T-cell (primary cell): Measurements from ENCODE around the gene BLMH. TPM values are rescaled to one million over a fixed set of nuclear protein-coding genes. Genes with fewer than 3 reads are reported as not detected.

Source experiments
- ATAC-seq, 4 experiments: fragments of 200-7000 bp in 3 of 4; fragments of 150-1000 bp in 1 of 4; cut with Tn5 transposase; replicated peaks in 1 of 4; 1 replicate in 3 of 4; 2 replicates in 1 of 4; pipeline ENCODE4 v1.10.0; 2021; ENCODE audit warnings: moderate library complexity in 3 of 4, mild to moderate bottlenecking in 2 of 4, moderate number of reproducible peaks in 1 of 4
- CTCF ChIA-PET, 2 donors: fragments of 300-600 bp; sonication (Branson Sonifier 250); formaldehyde crosslinking; loops; one replicate each; lab custom pipeline; 2022; ENCODE audit warnings: antibody characterized with exemption in 2 of 2; lab: Charles Lee
- POLR2A ChIA-PET, 2 donors: fragments of 300-600 bp; sonication (Branson Sonifier 250); formaldehyde crosslinking; loops; one replicate each; lab custom pipeline; 2022; ENCODE audit warnings: antibody characterized with exemption in 2 of 2; lab: Charles Lee
- DNase-seq, 35 experiments: peaks; one replicate each; pipeline versions ENCODE4 v3.0.0 to v3.0.0-alpha.2; 2013 to 2023
- H3K27ac ChIP-seq: one replicate; pipeline ENCODE4 v1.5.1; 2013; ENCODE audit warnings: low read length
- H3K27me3 ChIP-seq, 2 experiments: replicated peaks in 1 of 2; 1 replicate in 1 of 2; 2 replicates in 1 of 2; pipeline versions ENCODE4 v1.6.1 to v1.7.0; 2013; ENCODE audit warnings: low read length in 1 of 2, mixed read lengths in 1 of 2; ENCODE audit not compliant: control insufficient read depth in 2 of 2, insufficient read depth in 2 of 2; ENCODE audit errors: extremely low read depth in 1 of 2
- H3K36me3 ChIP-seq, 2 donors: 1 replicate in 1 of 2; 2 replicates in 1 of 2; pipeline versions ENCODE4 v1.6.1 to v1.7.0; 2013; ENCODE audit warnings: low read length in 1 of 2; ENCODE audit not compliant: control insufficient read depth in 2 of 2, insufficient read depth in 1 of 2; ENCODE audit errors: extremely low read depth in 1 of 2
- H3K4me1 ChIP-seq, 2 experiments: 1 replicate in 1 of 2; 2 replicates in 1 of 2; pipeline versions ENCODE4 v1.6.1 to v1.7.0; 2013; ENCODE audit warnings: low read length in 2 of 2, mixed read lengths in 1 of 2; ENCODE audit not compliant: insufficient read depth in 2 of 2, control insufficient read depth in 1 of 2; ENCODE audit errors: extremely low read depth in 1 of 2
- H3K4me3 ChIP-seq, 2 donors: 1 replicate in 1 of 2; 2 replicates in 1 of 2; pipeline versions ENCODE4 v1.5.1 to v1.7.0; 2013; ENCODE audit warnings: mild to moderate bottlenecking in 2 of 2, low read length in 1 of 2, moderate library complexity in 1 of 2; ENCODE audit not compliant: control insufficient read depth in 1 of 2; ENCODE audit errors: extremely low read depth in 1 of 2
- H3K9me3 ChIP-seq: 2 replicates; pipeline ENCODE4 v1.7.0; 2013
- H3K27ac Mint-ChIP-seq, 2 donors: one replicate each; pipeline ENCODE4 v1.8.0; 2020 to 2021; ENCODE audit warnings: mild to moderate bottlenecking in 2 of 2, mixed read lengths in 2 of 2
- H3K27me3 Mint-ChIP-seq, 2 donors: one replicate each; pipeline ENCODE4 v1.8.0; 2021 to 2022; ENCODE audit warnings: mixed read lengths in 2 of 2
- H3K36me3 Mint-ChIP-seq: one replicate; pipeline ENCODE4 v1.8.0; 2021; ENCODE audit warnings: mixed read lengths
- H3K4me1 Mint-ChIP-seq, 3 donors: one replicate each; pipeline ENCODE4 v1.8.0; 2020 to 2022; ENCODE audit warnings: mixed read lengths in 3 of 3, mild to moderate bottlenecking in 1 of 3
- H3K4me3 Mint-ChIP-seq, 3 donors: one replicate each; pipeline ENCODE4 v1.8.0; 2020 to 2022; ENCODE audit warnings: mild to moderate bottlenecking in 3 of 3, mixed read lengths in 3 of 3, moderate library complexity in 3 of 3
- H3K9me3 Mint-ChIP-seq, 3 donors: one replicate each; pipeline ENCODE4 v1.8.0; 2020 to 2022; ENCODE audit warnings: mixed read lengths in 3 of 3
- WGBS: methylation state at CpG from one replicate; pipeline ENCODE4 v1.1.5; 2013; ENCODE audit warnings: missing lambda C conversion rate; ENCODE audit not compliant: insufficient coverage; 5-methylcytosine and 5-hydroxymethylcytosine counted together
- total RNA-seq, 35 experiments: library from RNA in 6 of 35; stranded (reverse) in 6 of 35; fragments of 120-200 nt in 1 of 35; gene quantifications; one replicate each; pipeline versions ENCODE4 v1.2.1 to v1.2.4 and lab custom pipeline; 2013 to 2026

Gene BLMH
- total RNA-seq, 5 donors from 2014 or later (not counting 1 experiment from before 2014, with no cell fraction given) = 38.8 to 60.2 (median 47.4) TPM

- POLR2A ChIA-PET = no interaction called here
- Mint-ChIP-seq H3K4me3 (no peak overlapping the region), H3K36me3 (peaks cover 55% of the 10 kb centered on the region), H3K27ac (no peak overlapping the region), H3K4me1 (no peaks in the 10 kb centered on the region), H3K9me3 (no peaks in the 10 kb centered on the region), H3K27me3 (no peaks in the 10 kb centered on the region)
- DNase-seq = no peak
- Histone ChIP-seq H3K4me1 (no peaks in the 10 kb centered on the region), H3K9me3 (no peaks in the 10 kb centered on the region), H3K27me3 (no peaks in the 10 kb centered on the region), H3K36me3 (peaks cover 3 to 62% of the 10 kb centered on the region in 2 donors), H3K4me3 (no peak overlapping the region), H3K27ac (no peak overlapping the region)
- no peak for ATAC-seq
- no CpG with 5 or more reads among the region's 6 CpGs for WGBS
- CTCF ChIA-PET = interaction anchor here in 1 of 2 donors (0.7 kb wide), 1 partner anchor 27 kb away, joined by 3 read pairs; no protein-coding TSS in a partner anchor
Measured at GRCh38 chr17:30273373-30273772, 18.4 kb downstream of the BLMH start.

- Mint-ChIP-seq H3K27ac (no peak overlapping the region), H3K9me3 (no peaks in the 10 kb centered on the region), H3K4me1 (no peaks in the 10 kb centered on the region), H3K36me3 (peaks cover 67% of the 10 kb centered on the region), H3K27me3 (no peaks in the 10 kb centered on the region), H3K4me3 (no peak overlapping the region)
- Histone ChIP-seq H3K4me1 (no peaks in the 10 kb centered on the region), H3K36me3 (peaks cover 12 to 73% of the 10 kb centered on the region in 2 donors), H3K4me3 (no peak overlapping the region), H3K27ac (no peak overlapping the region), H3K27me3 (no peaks in the 10 kb centered on the region), H3K9me3 (no peaks in the 10 kb centered on the region)
- DNase-seq = no peak
- POLR2A ChIA-PET = no interaction called here
- ATAC-seq = no peak
- CTCF ChIA-PET = interaction anchor here in 1 of 2 donors (0.8 kb wide), 1 partner anchor 66 kb away, joined by 3 read pairs; no protein-coding TSS in a partner anchor
- WGBS = no CpG with 5 or more reads among the region's 6 CpGs
Measured at GRCh38 chr17:30271102-30271501, 20.6 kb downstream of the BLMH start.

- H3K4me1 ChIP-seq = no peaks in the 10 kb centered on the region
- H3K27ac ChIP-seq = no peak overlapping the region
- Mint-ChIP-seq H3K9me3 (no peaks in the 10 kb centered on the region), H3K27me3 (no peaks in the 10 kb centered on the region), H3K36me3 (peaks cover 64% of the 10 kb centered on the region), H3K4me3 (no peak overlapping the region), H3K27ac (no peak overlapping the region), H3K4me1 (no peaks in the 10 kb centered on the region)
- ChIA-PET POLR2A (no interaction called here), CTCF (no interaction called here)
- H3K36me3 ChIP-seq = peaks cover 18 to 78% of the 10 kb centered on the region in 2 donors
- ATAC-seq (no peak), DNase-seq (no peak)
- no peaks in the 10 kb centered on the region for H3K27me3 ChIP-seq
- H3K4me3 ChIP-seq = no peak overlapping the region
- no peaks in the 10 kb centered on the region for H3K9me3 ChIP-seq
- WGBS = no CpG with 5 or more reads among the region's 2 CpGs
Measured at GRCh38 chr17:30267625-30268024, 24.1 kb downstream of the BLMH start.

DNA sequence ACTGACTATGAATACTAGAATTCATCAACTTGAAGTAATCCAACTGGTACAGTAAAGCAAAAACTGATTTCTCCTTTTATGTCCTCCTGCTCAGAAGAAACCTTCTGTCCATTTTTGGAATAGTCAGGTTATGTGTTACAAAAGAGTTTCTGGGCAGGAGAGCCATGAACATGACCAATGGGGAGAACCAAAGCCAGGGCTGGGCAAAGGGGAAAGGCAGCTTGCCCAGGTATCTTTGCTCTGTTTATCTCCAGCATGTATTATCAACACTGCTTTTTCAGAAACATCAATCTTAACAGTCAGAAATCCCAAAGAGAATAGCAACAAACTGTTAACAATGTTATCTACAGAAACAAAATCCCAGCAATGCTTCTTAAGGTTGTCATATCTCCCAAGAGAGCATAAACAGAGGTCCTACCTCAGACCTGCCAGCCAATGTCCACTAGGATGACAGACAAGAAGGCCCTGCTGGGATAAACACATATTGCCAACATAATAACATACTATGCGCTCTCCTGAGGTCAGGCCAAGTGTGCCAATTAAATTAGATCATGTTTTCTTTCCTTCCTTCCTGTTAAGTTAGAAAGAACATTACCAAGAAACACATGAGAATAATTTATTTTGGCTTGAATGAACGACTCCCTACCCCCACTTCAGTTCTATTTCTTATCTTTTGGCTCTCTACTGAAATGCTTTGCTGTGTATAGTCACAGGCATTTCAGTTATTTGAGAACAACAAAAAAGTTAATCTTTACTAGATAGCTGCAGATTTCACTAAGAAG is 28.0 kb downstream of the BLMH start:
- Mint-ChIP-seq H3K36me3 (peaks cover 60% of the 10 kb centered on the region), H3K27ac (no peak overlapping the region), H3K4me1 (peaks cover 0 to 6% (median 0%) of the 10 kb centered on the region in 3 donors), H3K9me3 (no peaks in the 10 kb centered on the region), H3K27me3 (no peaks in the 10 kb centered on the region), H3K4me3 (no peak overlapping the region)
- no peak overlapping the region for H3K4me3 ChIP-seq
- H3K27me3 ChIP-seq = no peaks in the 10 kb centered on the region
- CTCF ChIA-PET = no interaction called here
- no peak for DNase-seq
- no peaks in the 10 kb centered on the region for H3K9me3 ChIP-seq
- H3K4me1 ChIP-seq = no peaks in the 10 kb centered on the region
- no CpG with 5 or more reads among the region's 2 CpGs for WGBS
- peaks cover 22 to 70% of the 10 kb centered on the region in 2 donors for H3K36me3 ChIP-seq
- POLR2A ChIA-PET = no interaction called here
- ATAC-seq = no peak
- no peak overlapping the region for H3K27ac ChIP-seq

- Mint-ChIP-seq H3K4me1 (peaks cover 0 to 7% (median 0%) of the 10 kb centered on the region in 3 donors), H3K9me3 (no peaks in the 10 kb centered on the region), H3K27me3 (no peaks in the 10 kb centered on the region), H3K36me3 (peaks cover 51% of the 10 kb centered on the region), H3K27ac (no peak overlapping the region), H3K4me3 (no peak overlapping the region)
- peaks cover 13 to 54% of the 10 kb centered on the region in 2 donors for H3K36me3 ChIP-seq
- no peaks in the 10 kb centered on the region for H3K27me3 ChIP-seq
- WGBS = no CpG with 5 or more reads among the region's 5 CpGs
- H3K4me3 ChIP-seq = no peak overlapping the region
- no peak overlapping the region for H3K27ac ChIP-seq
- ATAC-seq (no peak), DNase-seq (no peak)
- CTCF ChIA-PET = interaction anchor here in 1 of 2 donors (0.6 kb wide), 1 partner anchor 16 kb away, joined by 4 read pairs; no protein-coding TSS in a partner anchor
- H3K4me1 ChIP-seq = no peaks in the 10 kb centered on the region
- POLR2A ChIA-PET = no interaction called here
- no peaks in the 10 kb centered on the region for H3K9me3 ChIP-seq
Measured at GRCh38 chr17:30256756-30257506, 34.8 kb downstream of the BLMH start.

DNA sequence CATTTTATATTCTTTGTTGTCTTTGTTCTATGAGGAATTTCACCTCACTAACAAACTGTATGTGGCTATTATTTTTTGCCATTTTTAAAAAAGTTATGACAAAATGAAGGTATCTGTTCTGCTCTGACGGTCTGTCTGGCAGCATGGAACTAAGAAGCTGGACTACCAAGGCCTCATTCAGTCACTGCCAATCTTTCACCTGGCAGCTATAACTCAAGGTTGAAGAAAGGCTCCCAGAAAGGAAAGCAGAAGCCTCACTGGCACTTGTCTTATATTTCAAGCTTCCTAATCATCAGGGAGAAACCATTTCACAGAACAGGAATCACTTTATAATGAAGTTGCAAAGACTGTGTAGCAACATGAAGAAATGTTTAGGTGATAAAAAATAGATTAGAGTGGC is 37.6 kb downstream of the BLMH start:
- ChIA-PET POLR2A (interaction anchor here in 1 of 2 donors (0.5 kb wide), 2 partner anchors 9 to 69 kb away, joined by 3 read pairs; no protein-coding TSS in a partner anchor), CTCF (no interaction called here)
- 100% methylated on average over 1 of the region's 1 CpG for WGBS
- DNase-seq (no peak), ATAC-seq (no peak)
- Histone ChIP-seq H3K27ac (no peak overlapping the region), H3K4me1 (no peaks in the 10 kb centered on the region), H3K27me3 (no peaks in the 10 kb centered on the region), H3K4me3 (no peak overlapping the region), H3K36me3 (peaks cover 16 to 47% of the 10 kb centered on the region in 2 donors), H3K9me3 (no peaks in the 10 kb centered on the region)
- H3K27ac Mint-ChIP-seq = no peak overlapping the region
- peaks cover 0 to 4% (median 0%) of the 10 kb centered on the region in 3 donors for H3K4me1 Mint-ChIP-seq
- H3K4me3 Mint-ChIP-seq = no peak overlapping the region
- H3K9me3 Mint-ChIP-seq = no peaks in the 10 kb centered on the region
- peaks cover 54% of the 10 kb centered on the region for H3K36me3 Mint-ChIP-seq
- H3K27me3 Mint-ChIP-seq = no peaks in the 10 kb centered on the region
